ENCODE results near the gene KISS1R.
A peak's percentile ranks its signal among the peaks of the same experiment; 100 is the strongest.

GRCh38 chr19:869245-870177 lies 47.6 kb upstream of the KISS1R start:
- TF ChIP-seq, protein P1, sequence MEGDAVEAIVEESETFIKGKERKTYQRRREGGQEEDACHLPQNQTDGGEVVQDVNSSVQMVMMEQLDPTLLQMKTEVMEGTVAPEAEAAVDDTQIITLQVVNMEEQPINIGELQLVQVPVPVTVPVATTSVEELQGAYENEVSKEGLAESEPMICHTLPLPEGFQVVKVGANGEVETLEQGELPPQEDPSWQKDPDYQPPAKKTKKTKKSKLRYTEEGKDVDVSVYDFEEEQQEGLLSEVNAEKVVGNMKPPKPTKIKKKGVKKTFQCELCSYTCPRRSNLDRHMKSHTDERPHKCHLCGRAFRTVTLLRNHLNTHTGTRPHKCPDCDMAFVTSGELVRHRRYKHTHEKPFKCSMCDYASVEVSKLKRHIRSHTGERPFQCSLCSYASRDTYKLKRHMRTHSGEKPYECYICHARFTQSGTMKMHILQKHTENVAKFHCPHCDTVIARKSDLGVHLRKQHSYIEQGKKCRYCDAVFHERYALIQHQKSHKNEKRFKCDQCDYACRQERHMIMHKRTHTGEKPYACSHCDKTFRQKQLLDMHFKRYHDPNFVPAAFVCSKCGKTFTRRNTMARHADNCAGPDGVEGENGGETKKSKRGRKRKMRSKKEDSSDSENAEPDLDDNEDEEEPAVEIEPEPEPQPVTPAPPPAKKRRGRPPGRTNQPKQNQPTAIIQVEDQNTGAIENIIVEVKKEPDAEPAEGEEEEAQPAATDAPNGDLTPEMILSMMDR (IDR thresholded peaks at IDR 0.05): no peak
- TF ChIP-seq POLR2AphosphoS5 (IDR thresholded peaks at IDR 0.05): peak; percentile 34
